DMS153 treated with DMSO at 0.1 percent for 48 hours (cell line): ENCODE measurements around the gene ACTA2.
A peak's percentile ranks its signal among the peaks of the same experiment; 100 is the strongest.

Source experiments
- DNase-seq: peaks from one replicate; lab custom pipeline; 2025; ENCODE audit not compliant: unreplicated experiment; lab: John Stamatoyannopoulos, UW

ACTA2 gene

DNA sequence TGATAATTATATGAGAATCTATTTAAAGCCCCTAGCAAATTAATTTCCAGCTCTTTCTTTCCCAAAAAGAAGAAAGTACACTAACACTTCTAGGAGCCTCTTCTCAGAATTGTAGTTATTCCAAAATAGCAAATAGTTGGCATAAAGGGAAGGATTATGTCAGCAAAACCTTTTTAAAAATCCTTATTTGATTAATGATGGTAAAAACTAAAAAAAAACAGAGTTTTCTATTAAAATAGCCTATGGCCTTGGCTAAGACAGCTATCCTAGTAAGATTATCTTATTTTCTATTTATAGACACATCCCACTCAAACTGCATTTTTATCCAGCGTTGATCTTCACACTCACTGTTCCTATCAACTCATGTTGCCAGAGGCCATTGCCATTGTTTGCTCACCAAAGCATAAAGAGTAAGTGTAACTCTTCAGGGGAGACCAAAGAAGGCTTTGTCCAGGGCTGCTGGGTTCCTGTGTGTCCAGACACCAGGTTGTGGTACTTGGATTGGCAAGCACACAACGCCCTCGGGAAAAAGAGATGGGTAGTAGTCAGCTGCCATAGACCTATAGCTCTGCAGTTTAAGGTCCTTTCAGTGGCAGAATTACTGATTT, 31.5 kb downstream of the ACTA2 start:
- DNase-seq: no peak

DNA sequence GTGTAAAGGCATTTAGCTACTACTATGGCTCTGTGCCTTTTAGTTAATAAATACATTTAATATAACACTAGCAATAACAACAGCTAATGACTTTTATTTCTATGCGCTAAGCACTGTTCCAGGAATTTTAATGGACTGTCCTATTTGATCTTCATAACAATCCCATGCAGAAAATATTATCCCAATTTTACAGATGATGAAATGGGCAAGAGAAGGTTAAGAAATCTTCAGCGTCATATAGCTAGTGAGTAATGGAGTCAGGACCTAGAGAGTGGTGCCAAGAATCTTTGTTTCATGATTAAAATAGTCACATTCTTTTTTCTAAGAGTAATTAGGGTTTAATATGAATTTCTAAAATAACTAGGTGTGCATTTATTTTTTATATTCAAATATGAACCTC, 32.4 kb downstream of the ACTA2 start:
- no peak for DNase-seq

DNA sequence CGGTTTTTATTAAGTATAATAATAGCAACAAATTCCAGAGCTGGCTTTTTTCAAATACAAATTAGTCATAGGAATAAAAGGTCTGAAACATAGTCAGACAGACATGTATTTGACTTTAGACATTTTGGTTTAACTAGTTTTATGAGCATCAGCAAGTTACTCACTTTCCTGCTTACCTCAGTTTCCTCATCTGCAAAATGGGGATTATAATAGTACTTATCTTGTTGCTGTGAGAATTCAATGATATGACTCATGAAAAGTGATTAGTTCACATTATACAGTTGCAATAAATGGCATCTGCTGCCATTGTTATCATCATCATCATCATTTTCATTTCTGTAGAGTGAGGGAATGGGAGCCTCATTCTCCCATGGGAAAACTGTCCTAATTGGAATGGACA, 33.5 kb downstream of the ACTA2 start:
- DNase-seq: no peak

GRCh38 chr10:88918191-88918905, 34.2 kb downstream of the ACTA2 start:
- no peak for DNase-seq

- DNase-seq: no peak
These were observed 35.6 kb downstream of the ACTA2 start for GRCh38 chr10:88916986-88917385.

DNA sequence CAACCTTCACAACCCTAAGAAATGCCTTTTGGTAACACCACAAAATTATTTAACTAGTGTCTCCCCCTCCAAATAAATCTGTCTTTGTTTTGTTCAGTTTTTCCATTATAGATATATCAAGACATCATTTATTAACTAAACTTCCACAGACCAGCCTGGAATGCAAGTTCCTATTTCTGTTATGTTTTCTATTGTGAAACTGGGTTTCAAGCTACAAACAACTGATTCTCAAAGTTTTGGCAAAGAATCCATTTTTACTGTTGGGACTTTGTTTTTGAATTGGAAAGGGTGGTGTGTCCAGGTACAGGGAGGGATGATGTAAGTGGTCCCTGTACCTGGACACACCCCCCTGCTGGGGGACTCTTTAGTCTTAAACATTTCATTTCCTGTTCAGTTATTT, 36.3 kb downstream of the ACTA2 start:
- DNase-seq: no peak

- no peak for DNase-seq
These were observed 36.8 kb downstream of the ACTA2 start for GRCh38 chr10:88915781-88916180.

- peak; percentile 15 for DNase-seq
These were observed 38.8 kb downstream of the ACTA2 start for GRCh38 chr10:88913788-88914187.

DNA sequence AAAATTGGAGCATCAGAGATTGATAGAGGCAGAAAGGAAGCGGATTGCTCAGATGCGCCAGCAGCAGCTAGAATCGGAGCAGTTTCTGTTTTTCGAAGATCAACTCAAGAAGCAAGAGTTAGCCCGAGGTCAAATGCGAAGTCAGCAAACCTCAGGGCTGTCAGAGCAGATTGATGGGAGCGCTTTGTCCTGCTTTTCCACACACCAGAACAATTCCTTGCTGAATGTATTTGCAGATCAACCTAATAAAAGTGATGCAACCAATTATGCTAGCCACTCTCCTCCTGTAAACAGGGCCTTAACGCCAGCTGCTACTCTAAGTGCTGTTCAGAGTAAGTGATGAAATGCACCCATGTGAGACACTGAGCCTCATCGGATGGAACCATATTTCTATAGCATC, 39.4 kb downstream of the ACTA2 start:
- peak; percentile 73 for DNase-seq

- DNase-seq: no peak
These were observed 40.7 kb downstream of the ACTA2 start for GRCh38 chr10:88911851-88912250.

GRCh38 chr10:88911116-88911515, 41.5 kb downstream of the ACTA2 start:
- DNase-seq: no peak

DNA sequence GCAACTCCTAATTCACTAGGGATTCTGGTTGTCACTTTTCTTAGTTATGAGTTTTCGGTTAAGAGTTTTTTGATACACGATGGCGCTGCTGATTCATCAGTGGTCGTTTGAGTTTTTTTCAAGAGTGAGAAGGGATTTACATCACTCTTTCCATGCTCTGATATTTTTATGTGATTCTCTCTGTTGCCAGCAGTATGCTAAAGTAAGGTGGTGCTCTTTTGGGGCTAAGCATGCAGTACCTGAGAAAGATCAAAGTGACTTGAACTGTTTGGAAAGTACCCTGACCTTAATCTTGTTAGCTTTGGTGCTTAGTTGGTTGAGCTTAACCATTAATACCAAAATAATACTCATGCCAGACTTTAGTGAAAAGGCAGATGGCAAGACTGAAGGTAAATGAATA, 44.4 kb downstream of the ACTA2 start:
- DNase-seq: no peak

GRCh38 chr10:88906921-88907320, 45.7 kb downstream of the ACTA2 start:
- no peak for DNase-seq

DNA sequence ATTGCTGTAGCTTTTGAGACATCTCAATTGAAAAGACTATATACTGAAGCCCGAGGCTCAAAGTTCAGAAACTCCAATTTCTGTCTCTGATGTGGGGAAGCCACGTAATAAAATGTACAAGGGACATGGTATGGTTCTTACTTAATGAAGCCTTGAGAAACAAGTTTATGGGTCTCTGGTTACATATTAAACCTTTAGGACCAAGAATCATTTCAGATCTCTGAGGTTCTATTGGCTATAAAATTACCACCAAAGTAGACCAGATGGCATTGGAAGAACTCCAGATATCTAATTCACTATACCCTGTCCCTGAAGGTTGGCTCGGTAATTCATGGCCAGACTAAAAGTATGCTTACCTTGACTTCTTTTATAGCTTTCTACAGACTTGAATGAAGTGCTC, 48.9 kb downstream of the ACTA2 start:
- no peak for DNase-seq

- DNase-seq: no peak
These were observed 50.4 kb downstream of the ACTA2 start for GRCh38 chr10:88901984-88902789.

DNA sequence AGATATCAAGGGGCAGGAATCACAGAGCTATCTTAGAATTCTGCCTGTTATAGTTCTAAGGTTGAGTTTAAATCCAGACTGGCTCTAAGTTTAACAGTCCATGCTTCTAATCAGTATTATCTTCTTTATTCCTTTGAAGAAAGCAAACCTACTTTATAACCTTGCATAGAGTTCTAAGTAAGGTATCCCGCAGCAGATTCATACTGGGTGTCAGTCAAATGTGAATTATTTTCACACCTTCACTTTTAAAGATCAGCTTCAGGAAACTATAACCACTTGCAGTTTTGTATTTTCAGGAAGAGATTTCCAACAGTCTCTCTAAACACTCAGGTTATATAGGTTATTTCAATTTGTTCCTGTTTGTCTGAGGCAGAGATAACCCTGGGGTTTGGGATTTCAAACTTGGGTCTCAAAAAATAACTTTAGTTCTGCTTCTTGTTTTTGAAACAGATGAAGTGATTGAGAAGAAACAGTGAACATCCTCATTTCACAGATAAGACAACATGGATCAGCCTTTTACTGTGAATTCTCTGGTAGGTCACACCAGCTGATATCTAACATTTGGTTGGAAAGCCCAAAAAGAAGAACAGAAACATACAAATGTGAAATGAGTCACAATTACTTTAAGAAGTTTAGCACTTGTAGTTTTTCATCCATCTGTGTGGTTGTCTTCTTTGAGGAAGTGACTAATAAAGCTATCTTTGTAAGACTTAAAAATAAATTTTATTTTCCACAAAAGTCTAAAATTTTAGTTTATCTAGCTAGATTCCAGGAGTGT, 51.2 kb downstream of the ACTA2 start:
- no peak for DNase-seq

- no peak for DNase-seq
These were observed 52.7 kb downstream of the ACTA2 start for GRCh38 chr10:88899886-88900285.

- no peak for DNase-seq
These were observed 53.8 kb downstream of the ACTA2 start for GRCh38 chr10:88898727-88899126.

DNA sequence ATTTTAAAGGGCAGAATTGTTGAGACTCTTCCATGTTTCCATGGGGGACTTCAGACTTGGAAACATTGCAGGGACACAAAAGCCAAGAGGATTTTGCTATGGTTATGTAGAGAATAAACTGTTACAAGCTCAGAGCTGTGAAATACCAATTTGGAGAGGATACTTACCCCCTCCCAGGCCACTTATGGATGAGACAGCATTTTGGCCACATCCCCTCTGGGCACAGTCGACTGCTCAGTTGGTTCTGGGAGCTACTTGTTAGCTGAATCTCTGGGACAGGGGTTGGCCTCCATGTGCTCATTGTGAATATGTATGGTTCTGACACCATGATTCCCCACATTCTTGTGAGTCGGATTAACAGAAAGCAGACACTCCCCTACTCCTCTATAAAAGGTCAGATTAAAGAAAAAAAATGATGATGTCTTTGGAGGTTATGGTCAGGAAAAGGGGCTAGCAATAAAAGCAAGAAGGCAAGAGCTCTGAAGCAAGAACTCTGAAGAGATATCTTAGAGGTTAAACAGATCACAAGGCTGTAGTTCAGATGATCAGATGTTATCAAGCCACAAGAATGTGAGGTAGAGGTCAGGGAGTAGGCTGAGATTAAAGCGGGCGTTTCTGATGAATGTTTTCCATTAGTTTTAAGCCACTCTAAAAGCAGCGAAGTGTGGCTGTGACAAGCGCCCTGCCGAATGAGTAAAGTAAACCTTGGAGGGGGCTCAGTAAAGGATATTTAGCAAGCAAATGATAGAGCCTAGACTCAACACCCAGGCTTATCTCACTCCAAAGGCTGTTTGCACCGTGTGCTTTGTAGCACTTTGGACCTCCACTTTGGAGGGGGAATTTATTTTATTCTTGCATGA, 55.3 kb downstream of the ACTA2 start:
- no peak for DNase-seq

- no peak for DNase-seq
These were observed 56.1 kb downstream of the ACTA2 start for GRCh38 chr10:88896372-88896993.
